Glomerular visceral epithelial cell (primary cell): ENCODE results near the gene GATA2.

Experiments used
- DNase-seq: peaks from one replicate; pipeline ENCODE4 v3.0.0-alpha.2; 2016; ENCODE audit errors: extremely low spot score

GATA2 gene

GRCh38 chr3:128502712-128503111 lies 9.7 kb upstream of the GATA2 start:
- no peak for DNase-seq

GRCh38 chr3:128501431-128501830 lies 8.4 kb upstream of the GATA2 start:
- DNase-seq = no peak

GRCh38 chr3:128500556-128500955 lies 7.6 kb upstream of the GATA2 start:
- DNase-seq = no peak

- DNase-seq = no peak
These were observed 6.8 kb upstream of the GATA2 start for GRCh38 chr3:128499724-128500275.

- DNase-seq = no peak
These were observed 6.0 kb upstream of the GATA2 start for GRCh38 chr3:128498901-128499530.

- no peak for DNase-seq
These were observed 5.2 kb upstream of the GATA2 start for GRCh38 chr3:128498127-128498626.

GRCh38 chr3:128497305-128498126 lies 4.5 kb upstream of the GATA2 start:
- peak; percentile 38 for DNase-seq

GRCh38 chr3:128496602-128497304 lies 3.8 kb upstream of the GATA2 start:
- no peak for DNase-seq

GRCh38 chr3:128496019-128496601 lies 3.1 kb upstream of the GATA2 start:
- no peak for DNase-seq

- DNase-seq = no peak
These were observed 2.5 kb upstream of the GATA2 start for GRCh38 chr3:128495435-128495970.

- no peak for DNase-seq
These were observed 1.3 kb upstream of the GATA2 start for GRCh38 chr3:128494367-128494650.

- DNase-seq = no peak
These were observed 767 bp upstream of the GATA2 start for GRCh38 chr3:128493570-128494366.

- DNase-seq = no peak
These were observed 895 bp downstream of the GATA2 start for GRCh38 chr3:128491941-128492670.

- DNase-seq = no peak
These were observed 1.4 kb downstream of the GATA2 start for GRCh38 chr3:128491691-128491940.

- no peak for DNase-seq
These were observed 1.9 kb downstream of the GATA2 start for GRCh38 chr3:128490915-128491690.

GRCh38 chr3:128490650-128490914 lies 2.4 kb downstream of the GATA2 start:
- no peak for DNase-seq

- DNase-seq = peak; percentile 16
These were observed 2.9 kb downstream of the GATA2 start for GRCh38 chr3:128489927-128490649.

GRCh38 chr3:128489674-128489926 lies 3.4 kb downstream of the GATA2 start:
- no peak for DNase-seq

- peak; percentile 12 for DNase-seq
These were observed 3.9 kb downstream of the GATA2 start for GRCh38 chr3:128488991-128489673.
